ENCODE data around the gene NAA50. TPM values are rescaled to one million over a fixed set of nuclear protein-coding genes. Genes with fewer than 3 reads are reported as not detected.

The NAA50 gene
- total and polyA plus RNA-seq, 2 experiments from 2014 or later, result 64.3 to 124 TPM

DNA sequence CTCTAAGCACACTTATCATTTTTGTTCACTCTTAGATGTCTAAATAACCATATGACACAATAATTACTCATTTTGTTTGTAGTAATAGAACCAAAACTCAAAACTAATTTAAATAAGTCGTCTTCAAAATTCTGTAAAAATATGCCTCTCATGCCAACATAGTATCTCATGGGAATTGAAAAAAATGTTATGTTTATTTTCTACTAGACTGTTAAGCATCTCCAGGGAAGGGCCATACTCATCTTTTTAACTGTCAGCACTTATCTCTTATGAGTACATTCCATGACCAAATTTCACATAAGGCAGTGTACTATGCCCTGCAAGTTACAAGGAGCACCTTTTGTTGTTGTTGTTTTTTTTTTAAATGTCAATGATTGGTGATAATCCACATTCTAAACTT, 31.3 kb downstream of the NAA50 start:
- WGBS (ENCODE audit: low lambda C conversion rate, missing lambda C conversion rate), result 83% methylated on average over 1 of the region's 1 CpG
- no peak for DNase-seq (ENCODE audit: low spot score)
- H3K4me3 ChIP-seq, result no peak overlapping the region

DNA sequence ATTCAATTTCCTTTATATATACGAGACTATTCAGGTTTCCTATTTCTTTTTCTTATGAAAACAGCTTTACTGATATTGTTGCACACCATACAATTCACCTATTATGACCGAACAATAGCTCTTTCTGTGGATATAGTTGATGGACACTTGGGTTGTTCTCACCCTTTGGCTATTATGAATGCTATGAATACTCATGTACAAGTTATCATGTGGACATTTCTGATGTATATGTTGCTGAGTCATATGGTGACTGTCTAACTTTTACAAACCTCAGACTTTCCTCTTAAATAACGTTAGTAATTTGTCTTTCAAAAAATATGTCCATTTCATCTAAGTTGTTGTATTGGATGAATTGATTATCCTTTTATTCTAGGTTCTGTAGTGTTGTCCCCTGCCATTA, 33.9 kb downstream of the NAA50 start:
- Histone ChIP-seq H4K20me1 (ENCODE audit: insufficient read depth, poor library complexity, severe bottlenecking) (no peaks in the 10 kb centered on the region), H3K9me3 (ENCODE audit: low read depth) (no peaks in the 10 kb centered on the region), H3K79me2 (no peaks in the 10 kb centered on the region), H3K4me1 (ENCODE audit: insufficient read depth) (no peaks in the 10 kb centered on the region), H3K9me2 (replicated peaks; ENCODE audit: insufficient read depth) (no peaks in the 10 kb centered on the region), H3K4me2 (no peak overlapping the region), H3K4me3 (no peak overlapping the region), H3K36me3 (replicated peaks; ENCODE audit: insufficient read depth, low read depth) (no peaks in the 10 kb centered on the region), H3K27me3 (no peaks in the 10 kb centered on the region), H2AFZ (no peak overlapping the region), H3K27ac (no peak overlapping the region)
- WGBS (ENCODE audit: low lambda C conversion rate, missing lambda C conversion rate), result 83% methylated on average over 3 of the region's 3 CpGs
- TF ChIP-seq, protein P1, sequence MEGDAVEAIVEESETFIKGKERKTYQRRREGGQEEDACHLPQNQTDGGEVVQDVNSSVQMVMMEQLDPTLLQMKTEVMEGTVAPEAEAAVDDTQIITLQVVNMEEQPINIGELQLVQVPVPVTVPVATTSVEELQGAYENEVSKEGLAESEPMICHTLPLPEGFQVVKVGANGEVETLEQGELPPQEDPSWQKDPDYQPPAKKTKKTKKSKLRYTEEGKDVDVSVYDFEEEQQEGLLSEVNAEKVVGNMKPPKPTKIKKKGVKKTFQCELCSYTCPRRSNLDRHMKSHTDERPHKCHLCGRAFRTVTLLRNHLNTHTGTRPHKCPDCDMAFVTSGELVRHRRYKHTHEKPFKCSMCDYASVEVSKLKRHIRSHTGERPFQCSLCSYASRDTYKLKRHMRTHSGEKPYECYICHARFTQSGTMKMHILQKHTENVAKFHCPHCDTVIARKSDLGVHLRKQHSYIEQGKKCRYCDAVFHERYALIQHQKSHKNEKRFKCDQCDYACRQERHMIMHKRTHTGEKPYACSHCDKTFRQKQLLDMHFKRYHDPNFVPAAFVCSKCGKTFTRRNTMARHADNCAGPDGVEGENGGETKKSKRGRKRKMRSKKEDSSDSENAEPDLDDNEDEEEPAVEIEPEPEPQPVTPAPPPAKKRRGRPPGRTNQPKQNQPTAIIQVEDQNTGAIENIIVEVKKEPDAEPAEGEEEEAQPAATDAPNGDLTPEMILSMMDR (IDR thresholded peaks at IDR 0.05; ENCODE audit: poor library complexity), result no peak
- TF ChIP-seq EZH2phosphoT487 (IDR thresholded peaks at IDR 0.05; ENCODE audit: low read depth, severe bottlenecking, unreplicated experiment) (no peak), EZH2 (IDR thresholded peaks at IDR 0.05; ENCODE audit: borderline replicate concordance) (no peak)
- DNase-seq (ENCODE audit: low spot score), result no peak

More for the DNA sequence above, 31.3 kb downstream of the NAA50 start:
- Histone ChIP-seq H3K36me3 (replicated peaks; ENCODE audit: insufficient read depth, low read depth) (no peaks in the 10 kb centered on the region), H3K9me2 (replicated peaks; ENCODE audit: insufficient read depth) (no peaks in the 10 kb centered on the region), H3K79me2 (no peaks in the 10 kb centered on the region), H4K20me1 (ENCODE audit: insufficient read depth, poor library complexity, severe bottlenecking) (no peaks in the 10 kb centered on the region), H2AFZ (no peak overlapping the region), H3K9me3 (ENCODE audit: low read depth) (no peaks in the 10 kb centered on the region), H3K27ac (no peak overlapping the region), H3K4me1 (ENCODE audit: insufficient read depth) (no peaks in the 10 kb centered on the region), H3K4me2 (no peak overlapping the region), H3K27me3 (no peaks in the 10 kb centered on the region)
- TF ChIP-seq EZH2phosphoT487 (IDR thresholded peaks at IDR 0.05; ENCODE audit: low read depth, severe bottlenecking, unreplicated experiment) (no peak), EZH2 (IDR thresholded peaks at IDR 0.05; ENCODE audit: borderline replicate concordance) (no peak)
- TF ChIP-seq, protein P1 (IDR thresholded peaks at IDR 0.05; ENCODE audit: poor library complexity), result no peak

DNA sequence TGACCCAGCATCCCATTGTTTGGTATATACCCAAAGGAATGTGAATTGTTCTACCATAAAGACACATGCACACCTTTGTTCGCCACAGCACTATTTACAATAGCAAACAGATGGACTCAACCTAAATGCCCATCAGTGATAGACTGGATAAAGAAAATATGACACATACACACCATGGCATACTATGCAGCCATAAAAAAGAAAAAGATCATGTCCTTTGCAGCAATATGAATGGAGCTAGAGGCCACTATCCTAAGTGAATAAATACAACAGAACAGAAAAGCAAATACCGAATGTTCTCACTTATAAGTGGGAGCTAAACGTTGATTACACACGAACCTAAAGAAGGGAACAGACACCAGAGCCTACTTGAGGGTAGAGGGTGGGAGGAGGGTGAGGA, 38.2 kb downstream of the NAA50 start:
- no peak overlapping the region for H3K4me3 ChIP-seq
- 93% methylated on average over 4 of the region's 4 CpGs for WGBS (ENCODE audit: low lambda C conversion rate, missing lambda C conversion rate)

More for the DNA sequence above, 38.2 kb downstream of the NAA50 start:
- H3K9me2 ChIP-seq (replicated peaks; ENCODE audit: insufficient read depth), result no peaks in the 10 kb centered on the region
- H3K4me1 ChIP-seq (ENCODE audit: insufficient read depth), result no peaks in the 10 kb centered on the region
- no peaks in the 10 kb centered on the region for H3K9me3 ChIP-seq (ENCODE audit: low read depth)
- TF ChIP-seq EZH2phosphoT487 (IDR thresholded peaks at IDR 0.05; ENCODE audit: low read depth, severe bottlenecking, unreplicated experiment) (no peak), EZH2 (IDR thresholded peaks at IDR 0.05; ENCODE audit: borderline replicate concordance) (no peak)
- TF ChIP-seq, protein P1 (IDR thresholded peaks at IDR 0.05; ENCODE audit: poor library complexity), result no peak
- no peak for DNase-seq (ENCODE audit: low spot score)
- H3K36me3 ChIP-seq (replicated peaks; ENCODE audit: insufficient read depth, low read depth), result no peaks in the 10 kb centered on the region
- H3K27me3 ChIP-seq, result no peaks in the 10 kb centered on the region
- H2AFZ ChIP-seq, result no peak overlapping the region
- H4K20me1 ChIP-seq (ENCODE audit: insufficient read depth, poor library complexity, severe bottlenecking), result no peaks in the 10 kb centered on the region
- H3K79me2 ChIP-seq, result no peaks in the 10 kb centered on the region
- no peak overlapping the region for H3K4me2 ChIP-seq
- H3K27ac ChIP-seq, result no peak overlapping the region
